CD4-positive, alpha-beta T cell (primary cell): ENCODE measurements around the gene MMAB. TPM values are rescaled to one million over a fixed set of nuclear protein-coding genes. Genes with fewer than 3 reads are reported as not detected.

ENCODE experiments used
- ATAC-seq: fragments of 200-7000 bp; cut with Tn5 transposase; one replicate; pipeline ENCODE4 v1.10.0; 2022; ENCODE audit warnings: mild to moderate bottlenecking; ENCODE audit not compliant: poor library complexity
- CTCF ChIA-PET: fragments of 350-600 bp; sonication (Branson Sonifier 250); formaldehyde crosslinking; loops from one replicate; lab custom pipeline; 2021; ENCODE audit warnings: antibody characterized with exemption, inconsistent platforms; lab: Charles Lee
- POLR2A ChIA-PET: fragments of 350-600 bp; sonication (Branson Sonifier 250); formaldehyde crosslinking; loops from one replicate; lab custom pipeline; 2021; ENCODE audit warnings: antibody characterized with exemption, inconsistent platforms; lab: Charles Lee
- DNase-seq, 14 experiments: peaks; one replicate each; pipeline ENCODE4 v3.0.0-alpha.2; 2013 to 2020; ENCODE audit warnings: mixed read lengths in 2 of 14
- H3K27ac ChIP-seq, 2 donors: one replicate each; pipeline versions ENCODE4 v1.5.1 to v1.7.0; 2013; ENCODE audit warnings: low read length in 2 of 2, low read depth in 1 of 2, mild to moderate bottlenecking in 1 of 2
- H3K27me3 ChIP-seq, 2 experiments: 1 replicate in 1 of 2; 2 replicates in 1 of 2; pipeline versions ENCODE4 v1.6.1 to v1.7.0; 2013; ENCODE audit warnings: low read length in 2 of 2, control low read depth in 1 of 2, mild to moderate bottlenecking in 1 of 2, moderate library complexity in 1 of 2; ENCODE audit not compliant: insufficient read depth in 2 of 2, control insufficient read depth in 1 of 2
- H3K36me3 ChIP-seq: one replicate; pipeline ENCODE4 v1.6.1; 2013; ENCODE audit warnings: low read length, control low read depth; ENCODE audit not compliant: insufficient read depth
- H3K4me1 ChIP-seq: one replicate; pipeline ENCODE4 v1.6.1; 2013; ENCODE audit warnings: low read length, control low read depth; ENCODE audit not compliant: insufficient read depth
- H3K4me3 ChIP-seq: one replicate; pipeline ENCODE4 v1.5.1; 2013; ENCODE audit warnings: mild to moderate bottlenecking, low read length, moderate library complexity
- H3K9me3 ChIP-seq, 2 experiments: 1 replicate in 1 of 2; 2 replicates in 1 of 2; pipeline versions ENCODE4 v1.6.1 to v1.7.0; 2013; ENCODE audit warnings: low read length in 2 of 2, mild to moderate bottlenecking in 2 of 2, control low read depth in 1 of 2, moderate library complexity in 1 of 2; ENCODE audit not compliant: control insufficient read depth in 1 of 2, insufficient read depth in 1 of 2
- H3K27ac Mint-ChIP-seq: one replicate; pipeline ENCODE4 v1.8.0; 2020; ENCODE audit warnings: mixed read lengths
- H3K27me3 Mint-ChIP-seq: one replicate; pipeline ENCODE4 v1.8.0; 2021; ENCODE audit warnings: mixed read lengths
- H3K36me3 Mint-ChIP-seq: one replicate; pipeline ENCODE4 v1.8.0; 2021; ENCODE audit warnings: low read depth, mixed read lengths
- H3K4me1 Mint-ChIP-seq: one replicate; pipeline ENCODE4 v1.8.0; 2021; ENCODE audit warnings: low read depth, mixed read lengths
- H3K4me3 Mint-ChIP-seq: one replicate; pipeline ENCODE4 v1.8.0; 2020; ENCODE audit warnings: mild to moderate bottlenecking, mixed read lengths
- H3K9me3 Mint-ChIP-seq: one replicate; pipeline ENCODE4 v1.8.0; 2020; ENCODE audit warnings: mixed read lengths
- CTCF ChIP-seq: fragments of 200-600 bp; IDR thresholded peaks from one replicate; pipeline ENCODE4 v1.8.0; 2022; ENCODE audit warnings: antibody characterized with exemption, mild to moderate bottlenecking
- intact Hi-C, 2 experiments: fragments of 100-400 bp; cut with DNase I in 1 of 2; cut with micrococcal nuclease in 1 of 2; formaldehyde crosslinking; loops; one replicate each; pipeline versions ENCODE4 v1.15.1 to v1.9.0; 2023 to 2025; cut with DNase I, micrococcal nuclease
- total RNA-seq, 174 experiments: library from RNA in 2 of 174; stranded (reverse) in 2 of 174; gene quantifications; one replicate each; pipeline ENCODE4 v1.2.3 and lab custom pipeline; 2021 to 2026

MMAB gene
- total RNA-seq, 2 experiments from 2014 or later: 8.6 to 9.2 TPM

- DNase-seq (no peak), ATAC-seq (no peak)
- Mint-ChIP-seq H3K27ac (no peak overlapping the region), H3K27me3 (no peaks in the 10 kb centered on the region), H3K36me3 (peaks cover 53% of the 10 kb centered on the region), H3K9me3 (no peaks in the 10 kb centered on the region), H3K4me1 (no peaks in the 10 kb centered on the region), H3K4me3 (no peak overlapping the region)
- peaks cover 30% of the 10 kb centered on the region for H3K36me3 ChIP-seq
- ChIA-PET POLR2A (no interaction called here), CTCF (no interaction called here)
- intact Hi-C loops: no loop called here
- H3K4me1 ChIP-seq: no peaks in the 10 kb centered on the region
- H3K27ac ChIP-seq: no peak overlapping the region
- H3K27me3 ChIP-seq: no peaks in the 10 kb centered on the region
- TF ChIP-seq CTCF: no peak
- H3K9me3 ChIP-seq: no peaks in the 10 kb centered on the region
- no peak overlapping the region for H3K4me3 ChIP-seq
Measured at GRCh38 chr12:109534456-109534855, 38.8 kb downstream of the MMAB start.

DNA sequence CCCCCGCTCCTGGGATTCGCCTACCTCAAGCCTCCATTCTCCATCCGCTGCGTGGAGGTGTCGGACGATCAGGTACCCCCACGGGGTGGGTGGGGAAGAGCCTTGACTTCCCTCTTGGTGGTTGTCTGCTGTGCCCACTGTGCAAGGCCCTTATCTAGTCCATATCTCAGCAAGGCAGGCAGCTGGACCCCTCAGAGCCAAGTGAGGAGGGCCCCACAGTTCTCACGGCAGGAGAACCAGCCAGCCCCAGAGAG, 39.9 kb downstream of the MMAB start:
- Mint-ChIP-seq H3K4me3 (no peak overlapping the region), H3K4me1 (no peaks in the 10 kb centered on the region), H3K9me3 (no peaks in the 10 kb centered on the region), H3K36me3 (peaks cover 59% of the 10 kb centered on the region), H3K27ac (no peak overlapping the region), H3K27me3 (no peaks in the 10 kb centered on the region)
- intact Hi-C loops: no loop called here
- DNase-seq: no peak
- TF ChIP-seq CTCF: no peak
- Histone ChIP-seq H3K27ac (no peak overlapping the region), H3K36me3 (peaks cover 30% of the 10 kb centered on the region), H3K27me3 (no peaks in the 10 kb centered on the region), H3K4me3 (no peak overlapping the region), H3K9me3 (no peaks in the 10 kb centered on the region), H3K4me1 (no peaks in the 10 kb centered on the region)
- ChIA-PET CTCF (no interaction called here), POLR2A (no interaction called here)
- ATAC-seq: no peak

DNA sequence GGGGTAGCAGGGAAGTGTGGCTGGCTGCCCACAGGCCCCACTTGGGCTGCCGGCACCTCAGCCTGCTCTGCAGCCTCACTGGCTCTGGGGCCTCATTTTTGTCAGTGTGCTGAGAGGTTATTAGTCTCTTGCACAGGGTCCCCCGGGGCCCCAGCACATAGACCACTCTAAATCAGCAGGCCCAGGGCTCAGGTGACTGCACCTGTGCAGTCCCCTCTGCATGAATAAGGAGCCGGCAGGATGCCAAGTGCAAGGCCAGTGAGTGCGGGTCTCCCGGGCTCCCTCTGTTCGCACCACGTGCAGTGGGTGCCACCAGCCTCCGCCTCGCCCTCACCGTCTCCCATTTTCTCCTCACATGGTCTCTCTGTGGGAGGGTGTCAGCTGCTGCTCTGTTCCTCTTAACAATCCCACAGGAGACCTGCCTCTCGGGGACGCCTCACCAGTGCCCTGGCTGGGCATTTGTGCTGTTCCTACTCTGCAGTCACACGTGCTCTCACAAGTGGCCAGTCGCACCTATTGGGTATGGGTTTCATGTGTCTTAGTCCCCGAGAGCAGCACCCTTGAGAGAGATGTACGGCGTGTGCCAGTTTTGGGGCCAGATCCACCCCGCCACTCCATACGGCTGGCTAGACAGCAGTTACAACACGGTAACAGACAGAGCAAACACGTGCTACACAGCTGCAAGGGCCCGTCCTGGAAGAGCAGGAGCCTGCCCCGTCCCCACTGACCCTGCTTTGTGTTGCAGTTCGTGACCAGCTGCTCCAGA, 40.4 kb downstream of the MMAB start:
- DNase-seq (no peak), ATAC-seq (no peak)
- Histone ChIP-seq H3K9me3 (no peaks in the 10 kb centered on the region), H3K4me1 (no peaks in the 10 kb centered on the region), H3K36me3 (peaks cover 33% of the 10 kb centered on the region), H3K27me3 (no peaks in the 10 kb centered on the region), H3K27ac (no peak overlapping the region), H3K4me3 (no peak overlapping the region)
- intact Hi-C loops: no loop called here
- CTCF ChIA-PET: no interaction called here
- H3K36me3 Mint-ChIP-seq: peaks cover 64% of the 10 kb centered on the region
- H3K4me3 Mint-ChIP-seq: no peak overlapping the region
- no peak for TF ChIP-seq CTCF
- no peak overlapping the region for H3K27ac Mint-ChIP-seq
- H3K27me3 Mint-ChIP-seq: no peaks in the 10 kb centered on the region
- POLR2A ChIA-PET: no interaction called here
- no peaks in the 10 kb centered on the region for H3K4me1 Mint-ChIP-seq
- no peaks in the 10 kb centered on the region for H3K9me3 Mint-ChIP-seq
